Measurements from ENCODE around the gene NID2.

Gene NID2

GRCh38 chr14:52021957-52022600 lies 46.8 kb downstream of the NID2 start:
- H4K8ac ChIP-seq (ENCODE audit: low read depth, low read length), result no peak overlapping the region
- H3K4ac ChIP-seq (ENCODE audit: low read length), result no peak overlapping the region
- H3K79me1 ChIP-seq (ENCODE audit: low read depth, low read length), result no peaks in the 10 kb centered on the region
- peaks cover under 1 to 32% of the 10 kb centered on the region in 2 donors for H3K36me3 ChIP-seq (replicated peaks in 1 of 2; ENCODE audit: control insufficient read depth in 2 of 2, insufficient read depth in 2 of 2, low read length in 2 of 2)
- no peak overlapping the region for H2BK120ac ChIP-seq (ENCODE audit: low read depth, low read length)
- H2BK5ac ChIP-seq (ENCODE audit: low read length), result no peak overlapping the region
- H4K91ac ChIP-seq (ENCODE audit: low read depth, low read length, poor library complexity), result no peak overlapping the region
- H2AFZ ChIP-seq (ENCODE audit: low read length), result no peak overlapping the region
- no peak overlapping the region for H2AK5ac ChIP-seq (ENCODE audit: low read depth, low read length)
- no peak overlapping the region for H3K9ac ChIP-seq (ENCODE audit: low read depth, low read length, poor library complexity)
- no peak overlapping the region for H3K27ac ChIP-seq (replicated peaks; ENCODE audit: low read length)
- no peak overlapping the region for H3K14ac ChIP-seq (ENCODE audit: low read length)
- no CpG with 5 or more reads among the region's 6 CpGs for WGBS, 2 donors (ENCODE audit: extremely low coverage in 2 of 2, insufficient read length in 2 of 2, insufficient replicate concordance in 1 of 2)
- no peak overlapping the region for H3K4me2 ChIP-seq (ENCODE audit: insufficient read depth, low read length, poor library complexity, severe bottlenecking)
- no peaks in the 10 kb centered on the region for H3K9me3 ChIP-seq (replicated peaks in 1 of 2; ENCODE audit: control insufficient read depth in 2 of 2, insufficient read depth in 1 of 2, low read depth in 1 of 2, low read length in 2 of 2)
- H3K18ac ChIP-seq (ENCODE audit: low read length), result no peak overlapping the region
- no peak overlapping the region for H2BK15ac ChIP-seq (ENCODE audit: low read length)
- H3K23ac ChIP-seq (ENCODE audit: low read depth, low read length, poor library complexity), result no peak overlapping the region
- H3K27me3 ChIP-seq (ENCODE audit: control insufficient read depth in 3 of 3, insufficient read depth in 3 of 3, low read depth in 1 of 3, low read length in 3 of 3), result no peaks in the 10 kb centered on the region
- no peak overlapping the region for H3K4me3 ChIP-seq (ENCODE audit: low read length in 2 of 2)
- no peak for DNase-seq (ENCODE audit: low spot score)
- peaks cover 2% of the 10 kb centered on the region in 2 donors for H3K4me1 ChIP-seq (ENCODE audit: control insufficient read depth in 2 of 2, insufficient read depth in 1 of 2, low read depth in 1 of 2, low read length in 2 of 2)
- H2BK12ac ChIP-seq (ENCODE audit: low read length), result no peak overlapping the region

GRCh38 chr14:52020866-52021717 lies 47.8 kb downstream of the NID2 start:
- Histone ChIP-seq H3K9ac (ENCODE audit: low read depth, low read length, poor library complexity) (no peak overlapping the region), H4K8ac (ENCODE audit: low read depth, low read length) (no peak overlapping the region), H3K4me1 (ENCODE audit: control insufficient read depth in 2 of 2, insufficient read depth in 1 of 2, low read depth in 1 of 2, low read length in 2 of 2) (peaks cover 3 to 4% of the 10 kb centered on the region in 2 donors), H4K91ac (ENCODE audit: low read depth, low read length, poor library complexity) (no peak overlapping the region), H3K4ac (ENCODE audit: low read length) (no peak overlapping the region), H2BK12ac (ENCODE audit: low read length) (no peak overlapping the region), H3K4me3 (ENCODE audit: low read length in 2 of 2) (no peak overlapping the region), H2AFZ (ENCODE audit: low read length) (no peak overlapping the region), H2BK5ac (ENCODE audit: low read length) (no peak overlapping the region), H3K27ac (replicated peaks; ENCODE audit: low read length) (no peak overlapping the region), H3K14ac (ENCODE audit: low read length) (no peak overlapping the region), H3K36me3 (replicated peaks in 1 of 2; ENCODE audit: control insufficient read depth in 2 of 2, insufficient read depth in 2 of 2, low read length in 2 of 2) (peaks cover 0 to 24% of the 10 kb centered on the region in 2 donors), H3K79me1 (ENCODE audit: low read depth, low read length) (no peaks in the 10 kb centered on the region), H3K9me3 (replicated peaks in 1 of 2; ENCODE audit: control insufficient read depth in 2 of 2, insufficient read depth in 1 of 2, low read depth in 1 of 2, low read length in 2 of 2) (no peaks in the 10 kb centered on the region), H3K18ac (ENCODE audit: low read length) (no peak overlapping the region), H3K4me2 (ENCODE audit: insufficient read depth, low read length, poor library complexity, severe bottlenecking) (no peak overlapping the region), H3K27me3 (ENCODE audit: control insufficient read depth in 3 of 3, insufficient read depth in 3 of 3, low read depth in 1 of 3, low read length in 3 of 3) (no peaks in the 10 kb centered on the region), H2AK5ac (ENCODE audit: low read depth, low read length) (no peak overlapping the region), H3K23ac (ENCODE audit: low read depth, low read length, poor library complexity) (no peak overlapping the region), H2BK15ac (ENCODE audit: low read length) (no peak overlapping the region), H2BK120ac (ENCODE audit: low read depth, low read length) (no peak overlapping the region)
- no peak for DNase-seq (ENCODE audit: low spot score)
- WGBS, 2 donors (ENCODE audit: extremely low coverage in 2 of 2, insufficient read length in 2 of 2, insufficient replicate concordance in 1 of 2), result 100% methylated on average over 1 of the region's 7 CpGs; no CpG with 5 or more reads in 1 of the 2 donors

DNA sequence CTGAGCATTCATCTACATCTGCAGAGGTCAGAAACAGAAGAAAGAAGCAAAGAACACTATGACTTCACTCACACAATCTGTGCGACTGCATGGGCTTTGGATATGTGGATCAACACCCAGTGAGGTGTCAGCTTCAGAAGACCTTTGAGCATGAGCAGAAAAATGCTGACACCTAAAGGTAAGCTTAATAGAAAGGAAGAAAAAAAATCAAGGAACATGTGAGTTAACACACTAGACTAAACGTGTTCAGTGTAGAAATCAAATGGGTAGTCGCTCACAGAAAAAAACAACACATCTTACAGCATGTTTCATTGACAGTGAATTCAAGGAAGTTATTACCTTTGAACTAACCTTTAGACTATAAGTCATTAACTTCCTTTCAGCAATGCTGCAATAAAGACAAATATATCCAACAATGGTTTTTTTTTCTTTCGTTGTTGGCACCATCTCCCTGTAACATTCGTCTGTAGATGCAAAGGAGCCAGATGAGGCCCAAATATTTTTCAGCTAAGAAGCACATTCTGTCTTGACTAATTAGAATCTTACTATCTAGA lies 48.6 kb downstream of the NID2 start:
- no peak overlapping the region for H3K23ac ChIP-seq (ENCODE audit: low read depth, low read length, poor library complexity)
- no peak overlapping the region for H3K14ac ChIP-seq (ENCODE audit: low read length)
- no peaks in the 10 kb centered on the region for H3K9me3 ChIP-seq (replicated peaks in 1 of 2; ENCODE audit: control insufficient read depth in 2 of 2, insufficient read depth in 1 of 2, low read depth in 1 of 2, low read length in 2 of 2)
- H3K36me3 ChIP-seq (replicated peaks in 1 of 2; ENCODE audit: control insufficient read depth in 2 of 2, insufficient read depth in 2 of 2, low read length in 2 of 2), result peaks cover 0 to 20% of the 10 kb centered on the region in 2 donors
- no peak overlapping the region for H3K4me3 ChIP-seq (ENCODE audit: low read length in 2 of 2)
- H2BK5ac ChIP-seq (ENCODE audit: low read length), result no peak overlapping the region
- H3K27me3 ChIP-seq (ENCODE audit: control insufficient read depth in 3 of 3, insufficient read depth in 3 of 3, low read depth in 1 of 3, low read length in 3 of 3), result no peaks in the 10 kb centered on the region
- H2BK120ac ChIP-seq (ENCODE audit: low read depth, low read length), result no peak overlapping the region
- no peak overlapping the region for H3K18ac ChIP-seq (ENCODE audit: low read length)
- H3K4ac ChIP-seq (ENCODE audit: low read length), result no peak overlapping the region
- H2BK15ac ChIP-seq (ENCODE audit: low read length), result no peak overlapping the region
- H4K91ac ChIP-seq (ENCODE audit: low read depth, low read length, poor library complexity), result no peak overlapping the region
- H2AK5ac ChIP-seq (ENCODE audit: low read depth, low read length), result no peak overlapping the region
- no peak overlapping the region for H3K27ac ChIP-seq (replicated peaks; ENCODE audit: low read length)
- no peak overlapping the region for H2AFZ ChIP-seq (ENCODE audit: low read length)
- H2BK12ac ChIP-seq (ENCODE audit: low read length), result no peak overlapping the region
- DNase-seq (ENCODE audit: low spot score), result no peak
- H3K4me1 ChIP-seq (ENCODE audit: control insufficient read depth in 2 of 2, insufficient read depth in 1 of 2, low read depth in 1 of 2, low read length in 2 of 2), result peaks cover 4 to 5% of the 10 kb centered on the region in 2 donors
- H4K8ac ChIP-seq (ENCODE audit: low read depth, low read length), result no peak overlapping the region
- no peak overlapping the region for H3K4me2 ChIP-seq (ENCODE audit: insufficient read depth, low read length, poor library complexity, severe bottlenecking)
- WGBS, 2 donors (ENCODE audit: extremely low coverage in 2 of 2, insufficient read length in 2 of 2, insufficient replicate concordance in 1 of 2), result no CpG with 5 or more reads among the region's 5 CpGs
- no peak overlapping the region for H3K9ac ChIP-seq (ENCODE audit: low read depth, low read length, poor library complexity)
- no peaks in the 10 kb centered on the region for H3K79me1 ChIP-seq (ENCODE audit: low read depth, low read length)

DNA sequence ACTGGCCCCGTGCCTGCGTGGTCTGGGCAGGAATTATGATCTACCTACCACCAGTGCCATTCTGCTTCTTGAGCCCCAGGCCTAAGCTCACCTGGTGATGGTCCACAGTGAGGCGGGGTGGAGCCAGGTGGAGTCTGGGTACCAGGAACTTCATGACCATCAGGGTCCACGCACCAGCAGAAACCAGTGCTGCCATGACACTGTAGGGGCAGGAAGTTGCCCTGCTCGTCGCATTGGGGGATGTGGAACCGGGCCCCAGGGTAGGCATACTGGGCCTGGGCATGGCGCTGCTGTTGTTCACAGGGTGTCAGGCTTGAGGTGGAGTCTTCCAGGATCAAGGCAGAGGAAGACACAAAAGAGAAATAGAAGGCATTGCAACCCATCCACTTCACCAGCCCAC lies 49.9 kb downstream of the NID2 start:
- Histone ChIP-seq H2BK120ac (ENCODE audit: low read depth, low read length) (no peak overlapping the region), H2BK5ac (ENCODE audit: low read length) (no peak overlapping the region), H4K91ac (ENCODE audit: low read depth, low read length, poor library complexity) (no peak overlapping the region), H2AFZ (ENCODE audit: low read length) (no peak overlapping the region), H3K4ac (ENCODE audit: low read length) (no peak overlapping the region), H2BK15ac (ENCODE audit: low read length) (no peak overlapping the region), H3K4me3 (ENCODE audit: low read length in 2 of 2) (peak overlapping the region in 1 of 2 donors; percentile 13), H3K14ac (ENCODE audit: low read length) (no peak overlapping the region), H4K8ac (ENCODE audit: low read depth, low read length) (no peak overlapping the region), H3K36me3 (replicated peaks in 1 of 2; ENCODE audit: control insufficient read depth in 2 of 2, insufficient read depth in 2 of 2, low read length in 2 of 2) (peaks cover 0 to 22% of the 10 kb centered on the region in 2 donors), H3K27me3 (ENCODE audit: control insufficient read depth in 3 of 3, insufficient read depth in 3 of 3, low read depth in 1 of 3, low read length in 3 of 3) (no peaks in the 10 kb centered on the region), H3K9ac (ENCODE audit: low read depth, low read length, poor library complexity) (no peak overlapping the region), H2AK5ac (ENCODE audit: low read depth, low read length) (no peak overlapping the region), H3K79me1 (ENCODE audit: low read depth, low read length) (no peaks in the 10 kb centered on the region), H3K4me2 (ENCODE audit: insufficient read depth, low read length, poor library complexity, severe bottlenecking) (no peak overlapping the region), H2BK12ac (ENCODE audit: low read length) (no peak overlapping the region), H3K18ac (ENCODE audit: low read length) (no peak overlapping the region), H3K27ac (replicated peaks; ENCODE audit: low read length) (no peak overlapping the region), H3K23ac (ENCODE audit: low read depth, low read length, poor library complexity) (peak overlapping the region; percentile 13), H3K9me3 (replicated peaks in 1 of 2; ENCODE audit: control insufficient read depth in 2 of 2, insufficient read depth in 1 of 2, low read depth in 1 of 2, low read length in 2 of 2) (no peaks in the 10 kb centered on the region), H3K4me1 (ENCODE audit: control insufficient read depth in 2 of 2, insufficient read depth in 1 of 2, low read depth in 1 of 2, low read length in 2 of 2) (peaks cover 4 to 9% of the 10 kb centered on the region in 2 donors)
- no peak for DNase-seq (ENCODE audit: low spot score)
- WGBS, 2 donors (ENCODE audit: extremely low coverage in 2 of 2, insufficient read length in 2 of 2, insufficient replicate concordance in 1 of 2), result no CpG with 5 or more reads among the region's 8 CpGs

Measured in neuronal stem cell (in vitro differentiated cells).